NCI-H2171 treated with DMSO at 0.1 percent for 48 hours (cell line): ENCODE measurements around the gene COL5A1.

ENCODE experiments used
- DNase-seq: peaks from one replicate; lab custom pipeline; 2025; lab: John Stamatoyannopoulos, UW

Gene COL5A1

DNA sequence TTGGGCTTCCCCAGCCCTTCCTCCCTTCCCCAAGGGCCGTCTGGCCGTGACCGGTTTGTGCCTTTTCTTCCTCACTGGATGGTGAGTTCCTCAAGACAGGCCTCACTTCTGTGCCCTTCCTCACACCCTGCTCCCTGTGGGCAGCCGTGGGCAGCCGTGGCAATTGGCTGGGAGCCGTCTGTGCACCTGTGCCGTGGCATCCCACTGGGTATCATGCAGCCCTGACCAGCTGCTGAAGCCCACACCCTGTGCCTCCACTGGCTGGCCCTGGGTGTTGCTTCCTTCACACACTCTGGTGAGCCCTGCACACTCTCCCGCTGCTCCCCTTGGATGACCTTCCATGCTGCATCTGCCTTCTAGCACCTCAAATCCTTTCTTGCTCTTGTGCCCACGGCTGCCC, 100.2 kb downstream of the COL5A1 start:
- DNase-seq: no peak

DNA sequence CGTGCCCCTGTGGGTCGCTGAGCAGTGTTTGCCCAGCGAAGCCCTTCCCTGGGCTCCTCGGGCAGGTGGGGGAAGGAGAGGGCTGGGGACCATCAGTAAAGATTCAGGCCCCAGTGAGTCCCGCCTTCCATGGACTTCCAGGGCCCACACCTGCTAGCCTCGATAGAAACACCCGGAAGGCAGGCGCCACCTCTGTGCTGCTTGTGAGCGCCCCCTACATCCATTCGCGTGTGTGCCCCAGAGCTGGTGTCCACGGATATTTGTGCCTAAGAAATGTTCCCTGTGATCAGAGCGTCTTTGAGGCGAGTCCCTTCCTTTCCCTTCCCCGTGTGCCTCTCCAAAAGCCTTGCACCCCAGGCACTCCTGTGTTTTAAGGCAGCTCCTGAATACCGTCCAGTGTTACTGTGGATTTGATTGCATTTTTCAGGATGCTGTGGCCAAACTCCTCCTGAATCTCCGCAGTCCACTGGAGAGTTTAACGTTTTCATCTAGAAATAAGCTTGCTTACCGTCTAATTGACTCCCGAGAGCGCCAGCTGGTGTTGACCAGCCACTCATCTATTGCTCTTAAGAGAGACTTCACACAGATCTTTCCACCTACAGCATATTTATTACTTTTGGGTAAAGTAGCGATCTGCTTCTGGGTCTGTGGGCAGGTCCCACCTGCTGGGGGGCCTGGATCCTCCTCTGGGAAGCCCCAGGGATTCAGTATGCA, 101.4 kb downstream of the COL5A1 start:
- no peak for DNase-seq

DNA sequence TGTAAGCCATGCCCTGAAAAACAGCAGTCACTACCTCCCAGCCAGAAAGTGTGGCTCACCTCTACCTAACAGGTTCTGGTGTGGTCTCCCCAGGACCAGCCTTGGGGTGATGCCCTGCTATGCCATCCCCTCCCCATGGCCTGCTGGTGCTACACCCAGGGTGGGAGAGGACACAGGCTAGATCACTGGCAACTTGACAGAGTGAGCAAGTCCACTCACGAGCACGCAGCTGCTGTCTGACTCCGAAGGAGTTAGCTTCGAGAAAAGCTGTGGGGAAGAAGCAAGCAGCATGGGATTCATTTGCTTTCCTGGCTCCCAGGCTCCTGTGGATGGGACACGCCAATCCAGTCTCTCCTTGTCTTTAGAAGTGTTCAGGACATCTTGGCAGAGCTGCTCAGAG, 102.2 kb downstream of the COL5A1 start:
- no peak for DNase-seq

DNA sequence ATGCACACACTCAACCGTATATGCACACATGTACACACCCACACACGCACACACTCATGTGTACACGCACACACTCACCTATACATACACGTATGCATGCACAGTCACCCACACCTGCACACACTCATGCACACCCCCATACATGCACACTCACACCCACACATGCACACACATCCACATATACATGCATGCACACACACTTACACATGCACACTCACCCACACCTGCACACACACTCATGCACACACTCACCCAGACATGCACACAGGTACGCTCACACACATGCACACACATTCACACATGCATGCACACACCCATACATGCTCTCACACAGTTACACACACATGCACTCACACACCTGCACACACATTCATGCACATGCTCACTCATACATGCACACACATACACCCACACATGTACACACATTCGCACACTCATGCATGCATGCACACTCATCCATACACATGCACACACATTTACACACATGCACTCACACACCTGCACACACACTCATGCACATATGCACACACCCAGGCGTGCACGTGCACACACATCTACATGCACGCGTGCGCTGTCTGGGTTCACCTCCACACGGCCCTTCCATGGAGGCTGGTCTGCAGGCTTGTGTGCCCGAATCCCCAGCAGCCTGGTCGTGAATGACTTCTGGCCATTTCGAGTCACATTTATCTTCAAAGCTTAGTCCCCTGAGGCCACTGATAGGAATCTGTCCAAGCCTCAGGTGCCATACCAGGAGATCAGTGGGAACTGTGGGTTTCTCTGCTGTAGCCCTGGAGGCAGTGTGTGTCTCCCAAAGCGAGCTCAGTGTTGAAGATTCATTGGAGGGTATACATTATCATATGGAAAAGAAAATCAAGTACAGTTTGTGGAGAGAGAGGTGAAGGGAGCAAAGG, 103.0 kb downstream of the COL5A1 start:
- DNase-seq: no peak

DNA sequence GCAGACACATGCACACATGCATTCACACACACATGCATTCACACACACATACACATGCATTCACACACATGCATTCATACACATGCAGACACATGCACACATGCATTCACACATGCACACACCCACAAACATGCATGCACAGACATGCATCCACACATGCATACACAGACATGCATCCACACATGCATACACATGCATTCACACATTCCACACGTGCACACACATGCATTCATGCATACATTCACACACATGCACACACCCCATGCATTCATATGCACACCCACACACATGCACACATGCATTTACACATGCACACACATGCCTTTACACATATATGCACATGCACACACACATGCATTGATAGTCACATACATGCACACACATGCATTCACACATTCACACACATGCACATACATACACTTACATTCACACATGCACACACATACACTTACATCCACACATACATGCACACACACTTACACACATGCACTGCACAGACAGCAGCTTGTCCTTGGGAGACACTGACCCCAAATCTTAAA, 106.4 kb downstream of the COL5A1 start:
- DNase-seq: no peak

DNA sequence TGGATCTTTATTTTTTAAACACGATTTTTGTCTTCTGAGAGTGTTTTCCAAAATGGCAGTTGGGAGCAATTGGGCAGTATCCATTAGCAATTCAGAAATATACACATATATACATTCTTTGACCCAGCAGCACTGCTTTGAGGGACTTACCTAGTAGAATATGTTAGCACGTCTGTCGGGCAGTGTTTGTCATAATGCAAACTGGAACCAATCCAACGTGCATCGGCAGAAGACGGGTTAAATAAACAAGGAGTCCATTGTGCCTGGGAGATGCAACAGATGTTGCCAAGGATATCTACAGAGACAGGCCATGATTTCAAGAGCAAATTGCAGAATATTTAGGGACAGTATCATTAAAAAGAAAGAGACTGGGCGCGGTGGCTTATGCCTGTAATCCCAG, 107.0 kb downstream of the COL5A1 start:
- peak; percentile 79 for DNase-seq

DNA sequence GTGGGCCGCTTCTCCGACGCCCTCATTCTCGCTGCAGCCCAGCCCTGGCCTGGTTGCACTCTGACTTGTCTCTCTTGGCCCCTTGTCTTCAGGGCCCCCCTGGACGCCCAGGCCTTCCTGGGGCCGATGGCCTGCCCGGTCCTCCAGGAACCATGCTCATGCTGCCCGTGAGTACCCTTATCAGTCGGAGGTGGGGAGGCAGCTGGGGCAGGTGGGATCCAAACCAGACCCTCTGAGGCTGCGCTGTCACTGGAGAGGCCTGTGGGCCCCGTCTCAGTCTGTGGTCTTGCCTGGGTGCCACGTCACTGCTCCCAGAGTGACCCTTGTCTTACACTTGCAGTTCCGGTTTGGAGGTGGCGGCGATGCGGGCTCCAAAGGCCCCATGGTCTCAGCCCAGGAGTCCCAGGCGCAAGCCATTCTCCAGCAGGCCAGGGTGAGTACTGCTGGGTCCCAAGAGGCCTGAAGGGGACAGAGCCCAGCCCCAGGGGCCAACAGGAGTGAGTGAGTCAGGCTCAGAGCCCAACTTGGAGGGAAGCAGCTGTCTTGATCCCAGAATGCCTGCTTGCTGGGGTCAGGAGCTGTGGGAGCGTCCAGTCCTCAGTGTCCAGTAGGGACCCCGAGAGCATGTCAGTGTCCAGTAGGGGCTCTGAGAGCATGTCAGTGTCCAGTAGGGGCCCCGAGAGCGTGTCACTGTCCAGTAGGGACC, 109.0 kb downstream of the COL5A1 start:
- no peak for DNase-seq

DNA sequence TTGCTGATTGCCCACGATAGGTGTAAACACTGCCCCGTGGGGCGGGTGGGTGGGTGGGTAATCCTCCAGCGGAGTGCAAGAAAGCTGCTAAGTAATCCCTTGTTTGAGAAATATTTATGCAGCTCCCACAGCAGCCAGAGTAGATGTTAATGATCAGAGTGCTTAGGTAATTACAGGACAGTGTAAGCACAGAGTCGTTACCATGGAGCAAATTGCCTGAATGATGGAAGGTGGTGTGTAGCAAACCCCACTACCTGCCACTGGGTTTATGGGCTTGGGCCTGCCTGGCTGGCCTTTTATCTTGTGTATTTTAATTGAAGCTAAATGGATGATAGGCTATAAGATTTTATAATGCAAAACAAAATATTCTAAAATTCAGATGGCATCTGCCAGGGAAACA, 110.0 kb downstream of the COL5A1 start:
- peak; percentile 57 for DNase-seq

DNA sequence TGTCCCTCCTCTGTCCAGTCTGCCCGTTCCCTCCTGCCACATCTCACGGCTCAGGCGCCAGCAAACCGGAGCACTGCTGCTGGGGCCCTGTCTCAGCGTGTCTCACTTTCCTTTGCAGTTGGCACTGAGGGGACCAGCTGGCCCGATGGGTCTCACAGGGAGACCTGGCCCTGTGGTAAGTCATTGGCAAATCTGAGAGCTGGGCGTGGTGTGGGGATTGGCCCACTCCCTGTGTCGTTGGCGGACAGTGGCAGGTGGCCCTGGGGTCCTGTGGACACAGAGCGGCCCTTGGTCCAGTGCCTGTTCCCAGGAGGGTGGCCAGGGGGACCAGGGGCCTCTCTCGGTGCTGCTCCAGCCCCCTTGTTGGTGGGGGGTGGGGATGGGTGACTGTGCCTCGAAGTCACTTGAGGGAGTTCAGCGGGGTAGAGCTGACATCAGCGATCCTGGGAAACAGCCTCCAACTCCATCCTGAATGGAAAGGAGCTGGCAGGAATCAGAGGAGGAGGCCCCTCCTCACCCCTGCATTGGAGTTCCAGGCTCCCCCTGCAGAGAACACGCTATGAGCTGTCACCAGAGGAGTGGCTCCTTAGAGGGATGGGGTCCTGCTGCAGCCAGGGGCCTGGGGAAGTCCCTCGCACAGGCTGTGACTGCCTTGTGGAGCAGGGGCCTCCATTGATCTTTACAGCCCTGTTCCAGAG, 111.0 kb downstream of the COL5A1 start:
- DNase-seq: peak; percentile 20

DNA sequence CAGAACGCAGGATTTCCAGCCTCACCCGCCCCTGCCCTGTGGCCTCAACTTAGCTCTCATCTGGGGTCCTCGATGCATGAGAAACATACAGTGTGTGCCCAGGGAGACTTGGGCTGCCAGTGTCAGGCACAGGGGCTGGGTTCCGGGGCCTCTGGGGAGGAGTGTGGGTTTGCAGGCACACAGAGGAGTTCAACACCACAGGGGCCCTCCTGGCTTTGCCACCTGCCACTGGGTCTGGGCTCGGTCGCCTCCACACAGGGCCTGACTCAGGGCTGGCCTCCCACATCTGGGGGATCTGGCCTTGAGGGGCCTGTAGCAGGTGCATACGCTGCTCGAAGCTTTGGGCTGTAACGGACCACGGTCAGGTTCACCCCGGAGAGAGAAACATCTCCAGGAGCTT, 111.6 kb downstream of the COL5A1 start:
- no peak for DNase-seq

DNA sequence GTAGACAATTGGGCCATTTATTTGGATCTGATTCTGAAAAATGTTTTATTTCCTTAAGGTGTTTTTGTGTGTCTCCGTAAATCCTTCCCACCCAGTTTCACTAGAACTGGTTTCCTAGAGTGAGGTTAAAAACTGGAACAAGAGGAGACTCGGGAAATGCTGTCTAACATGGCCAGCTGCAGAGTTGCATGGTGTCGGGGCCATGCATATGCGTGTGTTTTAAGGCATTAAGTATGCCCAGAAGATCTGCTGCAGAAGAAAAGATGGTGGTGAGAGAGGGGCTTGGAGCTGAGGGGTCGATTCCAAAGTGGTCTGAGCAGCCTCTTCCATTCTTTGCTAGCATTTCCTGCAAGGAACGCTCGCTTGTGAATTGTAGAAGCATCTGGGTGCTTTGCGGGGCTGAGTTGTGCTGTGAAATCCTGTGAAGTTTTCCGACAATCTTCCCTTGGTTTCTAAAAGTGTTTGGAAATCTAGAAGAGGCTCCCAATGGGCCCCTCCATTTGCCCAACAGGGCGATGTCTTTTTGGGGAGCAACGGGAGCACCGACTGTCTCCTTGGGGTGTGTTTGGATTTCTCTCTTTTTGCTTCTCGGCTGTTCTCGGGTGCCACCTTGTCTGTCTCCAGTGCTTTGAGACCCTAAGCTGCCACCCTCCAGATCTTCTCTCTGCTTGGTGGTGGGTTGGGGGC, 113.8 kb downstream of the COL5A1 start:
- DNase-seq: no peak

DNA sequence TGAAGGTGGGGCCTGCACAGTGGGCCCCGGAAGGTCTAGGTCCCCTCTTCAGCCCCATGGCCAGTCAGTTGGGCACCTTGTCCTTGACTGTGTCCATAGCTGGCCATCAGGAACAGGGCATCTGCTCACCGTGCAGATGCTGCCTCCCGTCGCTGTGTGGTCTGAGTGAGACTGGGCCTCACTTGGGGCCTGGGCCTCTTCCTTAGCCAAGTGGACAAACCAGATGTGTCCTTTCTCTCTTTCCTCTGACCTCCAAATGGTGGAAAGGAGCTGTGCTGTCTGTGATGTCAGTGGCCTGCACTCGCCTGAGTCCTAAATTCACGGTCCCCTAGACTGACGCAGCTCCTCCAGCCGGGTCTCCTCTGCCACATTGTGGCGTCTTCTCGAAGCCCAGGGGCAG, 114.5 kb downstream of the COL5A1 start:
- DNase-seq: no peak

DNA sequence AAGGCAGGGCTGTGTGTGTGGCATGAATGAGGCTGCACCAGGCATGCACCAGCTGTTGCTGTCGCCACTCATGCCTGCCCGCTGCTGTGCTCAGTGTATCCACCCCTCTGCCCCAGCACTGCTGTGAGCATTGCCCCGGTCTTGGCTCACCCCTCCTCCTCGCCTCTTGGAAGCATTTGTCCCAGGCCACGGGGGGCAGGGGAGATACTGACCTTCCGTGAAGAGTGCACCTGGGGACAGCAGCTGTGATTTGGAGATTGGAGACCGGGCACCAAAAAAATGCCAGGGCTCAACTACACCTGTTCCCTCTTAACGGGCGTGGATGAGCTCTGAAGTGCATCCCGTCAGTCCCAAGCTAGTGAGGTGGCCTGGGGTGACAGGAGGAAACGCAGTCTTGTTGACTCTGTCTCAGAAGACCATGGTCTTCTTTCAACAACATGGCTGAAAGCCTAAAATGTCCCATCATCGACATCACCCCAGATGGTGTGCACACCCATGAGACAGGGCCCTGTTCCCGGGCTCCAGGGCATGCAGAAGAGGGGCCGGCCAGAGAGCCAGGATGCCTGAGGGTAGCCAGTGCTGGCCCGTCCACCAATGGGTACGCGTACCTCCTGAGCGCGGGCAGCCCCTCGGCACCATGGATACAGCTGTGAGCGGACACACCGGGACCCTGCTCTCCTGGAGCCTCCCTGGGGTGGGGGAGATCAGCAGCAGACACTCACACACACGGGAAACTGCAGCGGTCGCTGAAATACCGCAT, 115.8 kb downstream of the COL5A1 start:
- no peak for DNase-seq

DNA sequence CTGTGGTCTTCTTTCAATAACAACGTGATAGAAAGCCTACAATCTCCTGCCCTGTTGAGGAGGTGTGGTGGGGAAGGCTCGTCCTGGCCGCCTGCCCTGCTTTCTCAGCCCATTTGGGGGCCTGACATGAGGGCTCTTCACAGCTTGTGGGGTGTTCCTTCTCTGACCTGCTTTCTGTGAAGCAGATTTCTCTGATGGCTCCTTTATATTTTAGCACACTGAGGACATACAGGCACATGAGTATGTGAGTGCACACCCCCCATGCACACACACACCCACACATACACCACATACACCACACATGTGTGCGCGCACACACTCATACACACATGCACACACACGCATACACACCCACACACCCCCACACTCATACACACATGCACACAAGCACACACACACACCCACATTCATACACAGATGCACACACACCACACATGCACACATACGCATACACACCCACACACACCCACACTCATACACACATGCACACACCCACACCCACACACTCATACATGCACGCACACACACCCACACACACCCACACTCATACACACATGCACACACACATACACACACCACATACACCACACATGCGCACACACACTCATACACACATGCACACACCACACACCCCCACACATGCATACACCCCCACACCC, 117.5 kb downstream of the COL5A1 start:
- DNase-seq: no peak

DNA sequence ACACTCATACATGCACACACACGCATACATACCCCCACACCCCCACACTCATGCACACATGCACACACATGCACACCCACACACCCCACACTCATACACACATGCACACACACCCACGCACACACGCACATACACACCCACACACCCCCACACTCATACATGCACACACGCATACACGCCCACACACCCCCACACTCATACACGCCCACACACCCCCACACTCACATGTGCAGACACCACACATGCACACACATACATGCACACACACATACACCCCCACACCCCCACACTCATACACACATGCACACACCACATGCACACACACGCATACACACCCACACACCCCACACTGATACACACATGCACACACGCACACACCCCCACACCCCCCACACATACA, 118.3 kb downstream of the COL5A1 start:
- DNase-seq: no peak

DNA sequence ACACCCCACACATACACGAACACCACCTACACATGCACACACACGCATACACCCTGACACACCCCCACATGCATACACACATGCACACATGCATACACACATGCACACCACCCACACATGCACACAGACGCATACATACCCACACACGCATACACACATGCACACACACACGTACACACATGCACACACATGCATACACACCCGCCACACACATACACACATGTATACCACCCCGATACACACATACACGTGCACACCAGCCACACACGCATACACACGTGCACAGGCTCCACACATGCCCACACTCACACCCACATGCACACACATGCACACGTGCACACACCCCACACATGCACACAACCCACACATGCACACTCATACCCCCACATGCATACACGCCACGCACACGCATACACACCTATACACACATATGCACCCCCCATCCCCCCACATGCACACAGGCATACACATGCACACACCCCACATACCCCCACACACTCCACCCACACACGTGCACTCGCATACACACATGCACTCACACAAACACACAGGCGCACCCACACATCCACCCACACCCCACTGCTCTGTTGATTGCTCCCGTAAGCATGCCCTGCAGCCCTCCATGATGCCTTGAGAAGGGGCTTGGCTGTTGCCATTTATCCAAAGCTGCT, 119.3 kb downstream of the COL5A1 start:
- no peak for DNase-seq

DNA sequence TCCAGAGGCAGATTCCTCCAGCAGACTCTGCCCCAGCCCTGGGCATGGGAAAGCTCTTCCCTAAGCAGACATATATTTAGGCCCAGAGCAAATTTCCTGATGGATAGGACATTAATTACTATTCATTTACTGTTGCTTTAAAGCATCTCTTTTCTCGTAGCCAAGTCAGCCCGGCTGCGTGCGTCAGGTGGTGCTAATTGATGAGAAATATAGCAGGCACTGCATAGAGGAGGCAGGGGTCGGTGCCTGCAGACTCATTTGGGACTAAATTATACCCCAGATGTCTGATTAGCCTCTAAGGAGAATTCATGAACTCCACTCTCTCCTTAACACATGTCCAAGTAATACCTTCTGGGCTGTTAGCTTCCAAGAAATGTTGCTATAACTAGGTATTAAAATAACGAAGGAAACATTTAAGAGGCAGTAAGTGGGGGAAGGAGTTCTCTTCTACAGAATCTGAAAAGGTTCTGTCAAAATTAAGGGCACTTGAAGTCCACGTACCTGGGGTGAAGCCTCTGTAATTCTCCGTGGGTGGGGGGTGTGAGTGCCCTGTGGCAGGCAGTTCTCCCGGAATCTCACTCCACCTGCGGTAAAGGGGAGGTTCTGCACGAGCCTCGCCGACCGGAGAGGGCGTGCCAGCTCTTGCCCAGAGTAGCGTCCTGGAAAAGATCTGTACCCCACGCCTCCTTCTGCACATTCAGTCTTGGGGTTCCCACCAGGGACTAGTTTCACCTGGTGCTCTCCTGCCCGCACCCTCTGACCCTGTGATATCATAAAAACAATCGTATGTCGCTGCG, 123.1 kb downstream of the COL5A1 start:
- DNase-seq: peak; percentile 73

DNA sequence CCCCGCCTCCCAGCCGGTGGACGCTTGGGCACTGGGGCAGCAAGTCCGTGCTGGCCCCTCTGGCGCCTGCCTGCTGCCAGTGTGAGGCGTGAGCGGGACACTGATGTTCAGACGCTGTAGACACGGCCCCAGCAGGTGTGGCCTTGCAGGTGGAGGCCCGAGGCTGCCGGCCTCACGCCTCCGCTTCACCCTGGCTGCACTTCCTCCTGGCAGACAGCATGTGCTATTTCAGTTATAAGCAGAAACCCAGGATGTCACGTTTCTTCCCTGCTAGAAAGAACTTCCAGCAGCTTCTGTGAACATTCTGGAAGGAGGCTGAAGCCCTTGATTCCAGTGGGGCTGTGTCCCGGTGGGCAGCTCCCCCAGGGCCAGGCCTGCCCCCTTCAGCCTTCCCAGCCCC, 124.2 kb downstream of the COL5A1 start:
- no peak for DNase-seq

DNA sequence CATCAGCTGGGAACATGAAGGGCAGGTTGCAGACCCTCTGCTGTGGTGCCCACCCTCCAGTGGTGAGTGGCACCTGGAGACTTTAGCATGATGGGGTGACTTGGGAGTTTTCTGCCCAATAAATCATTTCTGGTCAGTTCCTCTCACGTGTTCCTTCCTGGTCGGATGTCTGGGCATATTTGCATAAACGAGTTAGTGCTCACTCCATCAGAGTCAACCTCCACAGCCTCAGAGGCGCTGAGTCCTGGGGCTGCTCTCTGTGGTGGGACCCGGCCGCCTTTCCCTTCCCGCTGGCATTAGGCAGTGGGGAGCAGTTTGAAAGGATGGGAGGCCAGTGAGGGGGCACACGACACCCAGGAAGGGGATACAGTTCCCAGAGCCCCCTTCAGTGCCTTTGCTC, 125.0 kb downstream of the COL5A1 start:
- DNase-seq: no peak
